Activated naive CD4-positive, alpha-beta T cell treated with anti-CD3 and anti-CD28 coated beads, Interleukin-2, amount 50 U/mL, for 24 hours (primary cell): ENCODE measurements around the gene ZNHIT6.
"Not testable (repeated sequence)": the region's sequence is repeated elsewhere in the genome, so short reads cannot be mapped to it uniquely, and the experiment has no call there.

Experiments
- H3K27ac Mint-ChIP-seq: one replicate; pipeline ENCODE4 v1.8.0; 2021; ENCODE audit warnings: mild to moderate bottlenecking, mixed read lengths
- H3K27me3 Mint-ChIP-seq: one replicate; pipeline ENCODE4 v1.8.0; 2021; ENCODE audit warnings: mixed read lengths
- H3K36me3 Mint-ChIP-seq: one replicate; pipeline ENCODE4 v1.8.0; 2021; ENCODE audit warnings: mixed read lengths
- H3K4me1 Mint-ChIP-seq: one replicate; pipeline ENCODE4 v1.8.0; 2021; ENCODE audit warnings: mixed read lengths
- H3K4me3 Mint-ChIP-seq: one replicate; pipeline ENCODE4 v1.8.0; 2021; ENCODE audit warnings: mild to moderate bottlenecking, mixed read lengths
- H3K9me3 Mint-ChIP-seq: one replicate; pipeline ENCODE4 v1.8.0; 2021; ENCODE audit warnings: mixed read lengths

ZNHIT6 gene

GRCh38 chr1:85707990-85708828 lies at the start of gene ZNHIT6:
Gene ZNHIT6 (minus strand): TSS chr1:85708433. CDS start chr1:85708284, 149 bp downstream.
- no peaks in the 10 kb centered on the region for H3K27me3 Mint-ChIP-seq
- peaks cover 17% of the 10 kb centered on the region for H3K36me3 Mint-ChIP-seq
- no peak within 1 kb of the TSS for H3K4me3 Mint-ChIP-seq
- H3K27ac Mint-ChIP-seq: no peak within 1 kb of the TSS
- no peaks in the 10 kb centered on the region for H3K9me3 Mint-ChIP-seq
- H3K4me1 Mint-ChIP-seq: peaks cover 31% of the 10 kb centered on the region

DNA sequence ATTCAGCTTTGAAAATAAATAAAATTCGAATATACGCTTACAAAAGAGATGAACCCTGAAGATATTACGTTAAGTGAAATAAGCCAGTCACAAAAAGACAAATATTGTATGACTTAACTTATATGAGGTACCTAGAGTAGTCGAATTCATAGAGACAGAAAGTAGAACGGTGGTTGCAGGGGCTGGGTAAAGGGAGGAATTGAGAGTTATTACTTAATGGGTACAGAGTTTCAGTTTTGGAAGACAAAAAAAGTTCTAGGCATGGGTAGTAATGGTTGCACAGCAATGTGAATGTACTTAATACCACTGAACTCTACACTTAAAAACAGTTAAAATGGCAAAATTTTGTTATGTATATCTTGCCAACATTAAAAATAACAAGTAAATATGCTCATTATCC lies 48.6 kb upstream of the ZNHIT6 start:
- H3K27me3 Mint-ChIP-seq: no peaks in the 10 kb centered on the region
- no peak overlapping the region for H3K27ac Mint-ChIP-seq
- H3K9me3 Mint-ChIP-seq: peaks cover 5% of the 10 kb centered on the region
- no peaks in the 10 kb centered on the region for H3K4me1 Mint-ChIP-seq
- H3K4me3 Mint-ChIP-seq: no peak overlapping the region
- no peaks in the 10 kb centered on the region for H3K36me3 Mint-ChIP-seq

DNA sequence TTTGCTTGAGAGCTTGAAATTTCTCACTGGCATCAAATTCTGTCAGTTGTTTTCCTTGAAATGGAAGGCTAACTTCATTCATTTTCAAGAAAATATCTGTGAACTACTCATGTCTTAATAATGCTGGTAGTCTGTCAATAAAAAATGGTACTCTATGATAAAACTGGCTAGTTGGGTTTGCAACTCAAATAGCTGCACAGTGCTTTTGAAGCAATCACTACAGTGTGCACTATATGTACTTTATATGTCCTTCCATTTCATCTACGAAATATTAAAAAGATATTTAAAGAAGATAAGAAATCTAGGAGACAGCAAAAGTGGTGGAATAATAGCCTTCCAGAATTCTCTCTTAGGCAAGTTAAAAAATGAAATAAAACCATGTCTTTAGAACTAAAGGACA lies 39.9 kb upstream of the ZNHIT6 start:
- H3K27ac Mint-ChIP-seq: no peak overlapping the region
- H3K9me3 Mint-ChIP-seq: no peaks in the 10 kb centered on the region
- H3K27me3 Mint-ChIP-seq: peaks cover 4% of the 10 kb centered on the region
- H3K36me3 Mint-ChIP-seq: no peaks in the 10 kb centered on the region
- no peaks in the 10 kb centered on the region for H3K4me1 Mint-ChIP-seq
- H3K4me3 Mint-ChIP-seq: no peak overlapping the region

DNA sequence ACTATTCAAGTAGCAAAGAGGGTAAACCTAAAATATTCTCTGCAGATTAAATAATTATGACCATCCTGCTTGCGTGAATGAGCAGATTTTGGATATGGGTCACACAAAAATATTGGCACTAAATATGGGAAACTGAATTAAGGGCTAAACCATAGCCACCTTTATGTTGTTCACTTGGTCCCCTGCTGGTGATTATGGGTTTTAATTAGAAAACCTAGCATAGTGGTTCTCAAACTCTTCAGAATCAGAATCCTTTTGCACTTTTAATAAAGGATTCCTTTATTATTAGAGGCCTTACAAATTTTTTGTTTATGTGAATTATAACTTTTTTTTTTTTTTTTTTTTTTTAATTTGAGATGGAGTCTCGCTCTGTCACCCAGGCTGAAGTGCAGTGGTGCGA lies 38.5 kb upstream of the ZNHIT6 start:
- Mint-ChIP-seq H3K27ac (no peak overlapping the region), H3K9me3 (no peaks in the 10 kb centered on the region), H3K36me3 (no peaks in the 10 kb centered on the region), H3K4me1 (no peaks in the 10 kb centered on the region), H3K27me3 (peaks cover 6% of the 10 kb centered on the region), H3K4me3 (no peak overlapping the region)

- peaks cover 6% of the 10 kb centered on the region for H3K27me3 Mint-ChIP-seq
- no peaks in the 10 kb centered on the region for H3K9me3 Mint-ChIP-seq
- no peak overlapping the region for H3K27ac Mint-ChIP-seq
- H3K4me3 Mint-ChIP-seq: no peak overlapping the region
- H3K36me3 Mint-ChIP-seq: no peaks in the 10 kb centered on the region
- no peaks in the 10 kb centered on the region for H3K4me1 Mint-ChIP-seq
Observed at GRCh38 chr1:85743814-85744213, 35.6 kb upstream of the ZNHIT6 start.

- no peak overlapping the region for H3K4me3 Mint-ChIP-seq
- H3K36me3 Mint-ChIP-seq: no peaks in the 10 kb centered on the region
- H3K4me1 Mint-ChIP-seq: no peaks in the 10 kb centered on the region
- H3K9me3 Mint-ChIP-seq: no peaks in the 10 kb centered on the region
- H3K27ac Mint-ChIP-seq: no peak overlapping the region
- H3K27me3 Mint-ChIP-seq: peaks cover 5% of the 10 kb centered on the region
Observed at GRCh38 chr1:85734931-85735330, 26.7 kb upstream of the ZNHIT6 start.

DNA sequence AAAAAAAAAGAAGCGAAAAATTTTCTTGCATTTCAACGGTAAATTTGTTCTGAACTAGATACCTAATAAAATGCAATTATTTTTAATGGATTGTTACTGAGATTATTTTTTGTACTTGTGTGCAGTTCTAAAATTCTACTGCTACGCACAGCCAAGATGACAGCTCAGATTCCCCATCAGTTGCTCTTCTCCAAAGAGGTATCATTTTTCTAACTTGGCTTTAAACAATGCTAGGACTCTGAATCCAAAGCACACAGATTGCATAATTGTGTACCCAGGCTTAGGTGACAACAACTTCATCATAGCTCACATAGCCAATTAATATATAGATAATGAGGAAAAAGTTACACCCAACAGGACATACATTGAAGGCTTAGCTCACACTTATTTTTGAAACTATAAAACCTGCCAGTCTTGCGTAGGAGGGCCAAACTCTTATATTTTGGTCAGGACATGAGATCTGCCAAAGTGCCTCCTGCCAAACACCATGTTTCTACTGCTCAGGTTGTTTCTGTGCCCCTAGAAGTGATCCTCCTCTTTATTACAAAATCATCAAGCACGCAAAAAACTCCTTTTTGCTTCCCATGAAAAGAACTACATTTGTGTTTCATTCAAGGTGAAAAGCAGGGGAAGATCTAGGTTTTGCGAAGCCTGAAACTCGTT lies 10.6 kb upstream of the ZNHIT6 start:
- no peak overlapping the region for H3K27ac Mint-ChIP-seq
- peaks cover 12% of the 10 kb centered on the region for H3K27me3 Mint-ChIP-seq
- peaks cover 7% of the 10 kb centered on the region for H3K36me3 Mint-ChIP-seq
- H3K9me3 Mint-ChIP-seq: peaks cover 6% of the 10 kb centered on the region
- H3K4me3 Mint-ChIP-seq: no peak overlapping the region
- no peaks in the 10 kb centered on the region for H3K4me1 Mint-ChIP-seq

DNA sequence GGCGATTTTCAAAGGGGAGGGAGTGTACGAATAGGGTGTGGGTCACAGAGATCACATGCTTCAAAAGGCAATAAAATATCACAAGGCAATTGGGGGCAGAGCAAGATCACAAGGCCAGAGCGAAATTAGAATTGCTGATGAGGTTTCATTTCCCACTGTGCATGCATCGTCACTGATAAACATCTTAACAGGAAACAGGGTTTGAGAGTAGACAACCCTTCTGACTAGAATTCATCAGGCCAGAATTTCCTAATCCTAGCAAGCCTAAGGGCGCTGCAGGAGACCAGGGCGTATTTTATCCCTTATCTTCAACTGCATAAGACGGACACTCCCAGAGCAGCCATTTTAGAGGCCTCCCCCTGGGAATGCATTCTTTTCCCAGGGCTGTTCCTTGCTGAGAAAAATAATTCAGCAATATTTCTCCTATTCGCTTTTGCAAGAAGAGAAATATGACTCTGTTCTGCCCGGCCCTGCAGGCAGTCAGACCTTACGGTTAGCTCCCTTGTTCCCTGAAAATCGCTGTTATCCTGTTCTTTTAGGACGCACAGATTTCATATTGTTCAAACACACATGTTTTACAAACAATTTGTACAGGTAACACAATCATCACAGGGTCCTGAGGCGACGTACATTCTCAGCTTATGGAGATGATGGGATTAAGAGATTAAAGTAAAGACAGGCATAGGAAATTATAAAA lies 6.3 kb upstream of the ZNHIT6 start:
- H3K36me3 Mint-ChIP-seq, H3K4me1 Mint-ChIP-seq, H3K27me3 Mint-ChIP-seq, H3K27ac Mint-ChIP-seq, H3K4me3 Mint-ChIP-seq, H3K9me3 Mint-ChIP-seq: not testable (repeated sequence)

GRCh38 chr1:85708829-85709227 lies 595 bp upstream of the ZNHIT6 start:
- H3K27me3 Mint-ChIP-seq: peaks cover under 1% of the 10 kb centered on the region
- H3K4me1 Mint-ChIP-seq: peaks cover 25% of the 10 kb centered on the region
- peaks cover 13% of the 10 kb centered on the region for H3K36me3 Mint-ChIP-seq
- H3K4me3 Mint-ChIP-seq: no peak overlapping the region
- no peak overlapping the region for H3K27ac Mint-ChIP-seq
- no peaks in the 10 kb centered on the region for H3K9me3 Mint-ChIP-seq

DNA sequence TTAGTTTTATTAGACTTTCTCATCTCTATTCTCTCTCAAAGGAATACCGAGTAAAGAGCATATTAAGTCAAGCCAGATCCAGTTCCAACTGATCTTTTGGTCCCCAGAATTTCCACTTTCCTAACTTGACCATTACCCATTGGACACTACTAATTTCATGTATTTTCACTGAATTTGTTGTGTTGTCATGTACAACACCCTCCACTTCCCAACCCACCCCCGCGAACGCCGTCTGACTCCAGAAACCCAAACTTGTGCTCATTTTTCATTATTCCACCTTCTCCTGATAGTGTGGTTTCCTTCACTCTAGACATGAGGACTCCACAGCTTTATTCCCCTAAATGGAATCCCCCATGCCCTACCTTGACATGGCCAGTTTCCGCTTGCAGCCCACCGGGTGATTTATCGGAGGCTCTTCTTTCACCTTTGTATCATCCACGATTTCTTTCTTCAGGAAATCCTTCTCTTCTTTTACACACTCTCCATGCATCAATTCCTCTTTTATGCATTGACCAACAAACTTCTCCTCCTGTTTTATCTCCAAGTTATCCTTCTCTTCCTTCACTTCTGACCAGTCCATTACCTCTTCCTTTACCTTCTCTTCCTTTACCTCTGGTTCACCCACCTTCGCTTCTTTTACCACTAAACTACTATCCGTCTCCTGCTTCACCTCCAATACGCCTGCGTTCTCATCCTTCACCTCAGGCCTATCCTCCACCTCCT lies 805 bp downstream of the ZNHIT6 start:
- Mint-ChIP-seq H3K27ac (no peak overlapping the region), H3K4me1 (peaks cover 36% of the 10 kb centered on the region), H3K36me3 (peaks cover 19% of the 10 kb centered on the region), H3K4me3 (no peak overlapping the region), H3K27me3 (no peaks in the 10 kb centered on the region), H3K9me3 (no peaks in the 10 kb centered on the region)

GRCh38 chr1:85705940-85706339 lies 2.3 kb downstream of the ZNHIT6 start:
- peaks cover 46% of the 10 kb centered on the region for H3K4me1 Mint-ChIP-seq
- peaks cover 20% of the 10 kb centered on the region for H3K36me3 Mint-ChIP-seq
- H3K4me3 Mint-ChIP-seq: peak overlapping the region; percentile 47
- no peaks in the 10 kb centered on the region for H3K9me3 Mint-ChIP-seq
- H3K27me3 Mint-ChIP-seq: no peaks in the 10 kb centered on the region
- H3K27ac Mint-ChIP-seq: no peak overlapping the region

- Mint-ChIP-seq H3K4me3 (no peak overlapping the region), H3K27me3 (no peaks in the 10 kb centered on the region), H3K4me1 (peaks cover 60% of the 10 kb centered on the region), H3K9me3 (no peaks in the 10 kb centered on the region), H3K36me3 (peaks cover 29% of the 10 kb centered on the region), H3K27ac (no peak overlapping the region)
Observed at GRCh38 chr1:85700422-85700821, 7.8 kb downstream of the ZNHIT6 start.

- Mint-ChIP-seq H3K9me3 (no peaks in the 10 kb centered on the region), H3K4me1 (peaks cover 51% of the 10 kb centered on the region), H3K4me3 (no peak overlapping the region), H3K27ac (no peak overlapping the region), H3K36me3 (peaks cover 28% of the 10 kb centered on the region), H3K27me3 (no peaks in the 10 kb centered on the region)
Observed at GRCh38 chr1:85697895-85698294, 10.3 kb downstream of the ZNHIT6 start.

GRCh38 chr1:85692730-85693314 lies 15.4 kb downstream of the ZNHIT6 start:
- Mint-ChIP-seq H3K36me3 (peaks cover 28% of the 10 kb centered on the region), H3K9me3 (no peaks in the 10 kb centered on the region), H3K4me1 (peaks cover 52% of the 10 kb centered on the region), H3K27ac (no peak overlapping the region), H3K27me3 (no peaks in the 10 kb centered on the region), H3K4me3 (no peak overlapping the region)

DNA sequence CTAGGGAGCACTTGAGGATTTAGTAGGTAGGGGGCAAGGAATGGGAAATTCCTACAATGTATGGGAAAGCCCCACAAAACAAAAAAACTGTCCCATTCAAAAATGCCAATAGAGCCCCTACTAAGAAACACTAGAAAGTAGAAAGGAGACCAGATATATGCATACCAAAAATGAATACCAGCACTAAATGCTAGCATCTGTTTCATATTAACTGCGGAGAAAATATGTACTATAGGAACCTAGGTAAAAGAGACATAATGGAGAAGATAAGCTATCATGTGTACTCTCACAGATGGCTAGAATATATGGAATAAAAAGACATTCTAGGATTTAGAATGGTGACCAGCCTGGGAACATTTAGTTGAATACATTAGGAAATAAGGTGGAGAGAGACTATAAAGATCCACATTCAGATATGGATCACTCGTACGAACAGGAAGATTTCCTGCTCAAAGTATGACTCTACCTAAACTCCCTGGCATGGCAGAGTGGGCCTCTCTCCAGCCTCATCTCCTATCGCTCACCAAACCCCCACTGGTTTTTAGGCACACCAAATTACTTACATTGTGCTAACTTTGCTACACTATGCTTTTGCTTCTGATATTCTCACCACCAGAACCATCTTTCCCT lies 18.3 kb downstream of the ZNHIT6 start:
- Mint-ChIP-seq H3K36me3 (peaks cover 26% of the 10 kb centered on the region), H3K4me1 (peaks cover 39% of the 10 kb centered on the region), H3K27me3 (no peaks in the 10 kb centered on the region), H3K27ac (peak overlapping the region; percentile 3), H3K9me3 (no peaks in the 10 kb centered on the region), H3K4me3 (no peak overlapping the region)
